ENCODE results near the gene TAS2R30.
"Not testable (repeated sequence)": the region's sequence is repeated elsewhere in the genome, so short reads cannot be mapped to it uniquely, and the experiment has no call there.

Gene TAS2R30

GRCh38 chr12:11134305-11134704 lies at the start of gene TAS2R30:
Gene TAS2R30, minus strand, starts transcription at chr12:11134644. Its CDS starts 400 bp downstream, at chr12:11134244.
- DNase-seq = no peak

GRCh38 chr12:11183011-11183410 lies 48.6 kb upstream of the TAS2R30 start:
- DNase-seq = no peak

GRCh38 chr12:11182529-11182928 lies 48.1 kb upstream of the TAS2R30 start:
- DNase-seq = no peak

GRCh38 chr12:11178250-11178649 lies 43.8 kb upstream of the TAS2R30 start:
- no peak for DNase-seq

- no peak for DNase-seq
These were observed 39.6 kb upstream of the TAS2R30 start for GRCh38 chr12:11174022-11174421.

- no peak for DNase-seq
These were observed 37.7 kb upstream of the TAS2R30 start for GRCh38 chr12:11171969-11172675.

GRCh38 chr12:11171145-11171968 lies 36.9 kb upstream of the TAS2R30 start, which contains the start of gene SMIM10L1:
Gene SMIM10L1, plus strand, starts transcription at chr12:11171194. Its CDS starts 163 bp downstream, at chr12:11171357.
- peak; percentile 88 for DNase-seq

- no peak for DNase-seq
These were observed 36.3 kb upstream of the TAS2R30 start for GRCh38 chr12:11170810-11171144.

GRCh38 chr12:11166300-11166699 lies 31.9 kb upstream of the TAS2R30 start:
- DNase-seq = no peak

GRCh38 chr12:11164384-11164783 lies 29.9 kb upstream of the TAS2R30 start:
- no peak for DNase-seq

GRCh38 chr12:11162502-11162901 lies 28.1 kb upstream of the TAS2R30 start:
- no peak for DNase-seq

GRCh38 chr12:11158885-11159444 lies 24.5 kb upstream of the TAS2R30 start:
- DNase-seq = no peak

- DNase-seq = no peak
These were observed 20.0 kb upstream of the TAS2R30 start for GRCh38 chr12:11154400-11154925.

GRCh38 chr12:11152725-11153124 lies 18.3 kb upstream of the TAS2R30 start:
- DNase-seq = no peak

GRCh38 chr12:11150832-11151231 lies 16.4 kb upstream of the TAS2R30 start:
- DNase-seq = no peak

GRCh38 chr12:11147420-11147819 lies 13.0 kb upstream of the TAS2R30 start:
- no peak for DNase-seq

- DNase-seq = no peak
These were observed 9.9 kb upstream of the TAS2R30 start for GRCh38 chr12:11144297-11144696.

- DNase-seq = no peak
These were observed 8.9 kb upstream of the TAS2R30 start for GRCh38 chr12:11143352-11143751.

- DNase-seq = no peak
These were observed 1.6 kb upstream of the TAS2R30 start for GRCh38 chr12:11136075-11136474.

- no peak for DNase-seq
These were observed 628 bp downstream of the TAS2R30 start for GRCh38 chr12:11133816-11134215.

- DNase-seq = no peak
These were observed 1.3 kb downstream of the TAS2R30 start for GRCh38 chr12:11133162-11133561.

GRCh38 chr12:11130999-11131398 lies 3.4 kb downstream of the TAS2R30 start:
- DNase-seq = no peak

GRCh38 chr12:11130382-11130781 lies 4.1 kb downstream of the TAS2R30 start:
- no peak for DNase-seq

- DNase-seq = not testable (repeated sequence)
These were observed 20.3 kb downstream of the TAS2R30 start for GRCh38 chr12:11114130-11114529.

All from activated naive CD4-positive, alpha-beta T cell treated with Interleukin-2 at 50 U/mL for 16 hours (primary cell).